ENCODE data around the gene HOXA10.
A peak's percentile ranks its signal among the peaks of the same experiment; 100 is the strongest.

The HOXA10 gene

GRCh38 chr7:27132978-27133377, 41.1 kb downstream of the HOXA10 start:
- no peak for DNase-seq (ENCODE audit: low read depth in 2 of 3, low spot score in 1 of 3)

- DNase-seq (ENCODE audit: low read depth in 2 of 3, low spot score in 1 of 3), result no peak
Observed at GRCh38 chr7:27132214-27132613, 41.9 kb downstream of the HOXA10 start.

GRCh38 chr7:27131390-27131819, 42.7 kb downstream of the HOXA10 start:
- DNase-seq (ENCODE audit: low read depth in 2 of 3, low spot score in 1 of 3), result no peak

GRCh38 chr7:27130540-27131389, 43.4 kb downstream of the HOXA10 start, which contains the start of gene HOXA4:
TSS of gene HOXA4 (minus strand) at chr7:27130757. CDS start at chr7:27130733, 24 bp downstream.
- peak; percentile 26 to 71 (median 59) for DNase-seq (ENCODE audit: low read depth in 2 of 3, low spot score in 1 of 3)

- no peak for DNase-seq (ENCODE audit: low read depth in 2 of 3, low spot score in 1 of 3)
Observed at GRCh38 chr7:27129729-27130539, 44.2 kb downstream of the HOXA10 start.

GRCh38 chr7:27128776-27129728, 45.1 kb downstream of the HOXA10 start:
- DNase-seq (ENCODE audit: low read depth in 2 of 3, low spot score in 1 of 3), result no peak

- no peak for DNase-seq (ENCODE audit: low read depth in 2 of 3, low spot score in 1 of 3)
Observed at GRCh38 chr7:27128034-27128433, 46.1 kb downstream of the HOXA10 start.

- no peak for DNase-seq (ENCODE audit: low read depth in 2 of 3, low spot score in 1 of 3)
Observed at GRCh38 chr7:27126596-27127327, 47.4 kb downstream of the HOXA10 start.

- no peak for DNase-seq (ENCODE audit: low read depth in 2 of 3, low spot score in 1 of 3)
Observed at GRCh38 chr7:27125986-27126394, 48.1 kb downstream of the HOXA10 start.

GRCh38 chr7:27124902-27125689, 49.0 kb downstream of the HOXA10 start:
- DNase-seq (ENCODE audit: low read depth in 2 of 3, low spot score in 1 of 3), result no peak

GRCh38 chr7:27124096-27124901, 49.8 kb downstream of the HOXA10 start:
- no peak for DNase-seq (ENCODE audit: low read depth in 2 of 3, low spot score in 1 of 3)

- DNase-seq (ENCODE audit: low read depth in 2 of 3, low spot score in 1 of 3), result no peak
Observed at GRCh38 chr7:27123477-27124053, 50.6 kb downstream of the HOXA10 start.

GRCh38 chr7:27123007-27123476, 51.1 kb downstream of the HOXA10 start:
- DNase-seq (ENCODE audit: low read depth in 2 of 3, low spot score in 1 of 3), result no peak

- DNase-seq (ENCODE audit: low read depth in 2 of 3, low spot score in 1 of 3), result no peak
Observed at GRCh38 chr7:27122077-27122910, 51.8 kb downstream of the HOXA10 start.

GRCh38 chr7:27121684-27122076, 52.4 kb downstream of the HOXA10 start:
- DNase-seq (ENCODE audit: low read depth in 2 of 3, low spot score in 1 of 3), result no peak

All from stimulated activated CD4-positive, alpha-beta T cell treated with anti-CD3 and anti-CD28 coated beads, Interleukin-12 subunit alpha, Interleukin-12 subunit beta, amount 100 ng/mL, for 48 hours (primary cell).